Panc1 (cell line): Measurements from ENCODE around the gene LRRC71. TPM values are rescaled to one million over a fixed set of nuclear protein-coding genes. Genes with fewer than 3 reads are reported as not detected.
A peak's percentile ranks its signal among the peaks of the same experiment; 100 is the strongest.

Experiments used
- ATAC-seq: fragments of 200-7000 bp; cut with Tn5 transposase; 2 replicates; pipeline ENCODE4 v1.9.1; 2020; ENCODE audit warnings: mild to moderate bottlenecking, moderate library complexity
- BruUV-seq: library from RNA; stranded (reverse); fragments of 400-500 nt; replicated peaks from 2 replicates; lab custom pipeline; 2021; lab: Mats Ljungman, UMichigan
- CTCF ChIA-PET: fragments of 300-600 bp; sonication (Branson Sonifier 250); formaldehyde crosslinking; loops from one replicate; lab custom pipeline; 2022; ENCODE audit warnings: antibody characterized with exemption; lab: Charles Lee
- POLR2A ChIA-PET: fragments of 300-600 bp; sonication (Branson Sonifier 250); formaldehyde crosslinking; loops from one replicate; lab custom pipeline; 2022; ENCODE audit warnings: antibody characterized with exemption; lab: Charles Lee
- DNase-seq: peaks from one replicate; pipeline ENCODE4 v3.0.0-alpha.2; 2010; ENCODE audit warnings: low read depth, low spot score
- H3K27ac ChIP-seq: 2 replicates; pipeline ENCODE4 v1.5.1; 2011; ENCODE audit warnings: mild to moderate bottlenecking, low read length, inconsistent platforms
- H3K27me3 ChIP-seq: fragments of 200-500 bp; sonication (Bioruptor generic); 2 replicates; pipeline ENCODE4 v1.6.0; 2014; ENCODE audit warnings: low read length, inconsistent platforms; ENCODE audit not compliant: control insufficient read depth, insufficient read depth
- H3K36me3 ChIP-seq: fragments of 200-500 bp; sonication (Bioruptor generic); 2 replicates; pipeline ENCODE4 v1.5.1; 2014; ENCODE audit warnings: inconsistent platforms, mild to moderate bottlenecking, low read length, moderate library complexity; ENCODE audit not compliant: control insufficient read depth, insufficient read depth
- H3K4me1 ChIP-seq: 2 replicates; pipeline ENCODE4 v1.5.1; 2011; ENCODE audit warnings: inconsistent platforms, mild to moderate bottlenecking, low read length, moderate library complexity; ENCODE audit not compliant: control insufficient read depth, insufficient read depth
- H3K4me3 ChIP-seq, 2 experiments: 2 replicates each; pipeline ENCODE4 v1.5.1; 2011 to 2012; ENCODE audit warnings: low read depth in 2 of 2, low read length in 2 of 2, mild to moderate bottlenecking in 2 of 2, inconsistent platforms in 1 of 2, moderate library complexity in 1 of 2
- H3K9me3 ChIP-seq: fragments of 200-500 bp; sonication (Bioruptor generic); 2 replicates; pipeline ENCODE4 v1.5.1; 2014; ENCODE audit warnings: low read depth, mild to moderate bottlenecking, inconsistent platforms, low read length, moderate library complexity; ENCODE audit not compliant: control insufficient read depth, insufficient read depth
- POLR2AphosphoS5 ChIP-seq: IDR thresholded peaks from 2 replicates; pipeline ENCODE4 v1.6.1; 2012; ENCODE audit warnings: mild to moderate bottlenecking, low read depth, low read length, moderate library complexity
- SIN3A ChIP-seq: IDR thresholded peaks from 2 replicates; pipeline ENCODE4 v1.6.1; 2012; ENCODE audit warnings: low read depth, mild to moderate bottlenecking, low read length, moderate library complexity, borderline replicate concordance; ENCODE audit not compliant: insufficient read depth
- TCF7L2 ChIP-seq: IDR thresholded peaks from 2 replicates; pipeline ENCODE4 v1.6.1; 2011; ENCODE audit warnings: mild to moderate bottlenecking, low read depth, low read length, inconsistent platforms
- in situ Hi-C: cut with HindIII; loops from 2 replicates; pipeline ENCODE4 v1.10.0; 2016; ENCODE audit warnings: low sequenced_read_pairs, low pct_unique_long_range_greater_than_20kb
- intact Hi-C: fragments of 100-400 bp; cut with micrococcal nuclease; formaldehyde crosslinking; loops from one replicate; pipeline ENCODE4 v1.10.0; 2022; ENCODE audit not compliant: unreplicated experiment
- total RNA-seq: library from RNA; stranded (reverse); gene quantifications from one replicate; pipeline ENCODE4 v1.2.1, GENCODE V29; 2021; ENCODE audit not compliant: unreplicated experiment
- TF ChIP-seq, protein P1 (sequence below), 2 experiments: IDR thresholded peaks; 2 replicates each; pipeline ENCODE4 v1.6.1; 2011 to 2012; ENCODE audit warnings: low read depth in 2 of 2, control low read depth in 1 of 2, low read length in 1 of 2, mild to moderate bottlenecking in 1 of 2, moderate library complexity in 1 of 2; ENCODE audit not compliant: insufficient read depth in 1 of 2
- TF ChIP-seq, protein P2 (sequence below): fragments of 450-650 bp; IDR thresholded peaks from 2 replicates; pipeline ENCODE4 v1.5.1; 2017; ENCODE audit warnings: mild to moderate bottlenecking

LRRC71 gene
- total RNA-seq, 1 experiment from 2014 or later = 0.77 TPM

DNA sequence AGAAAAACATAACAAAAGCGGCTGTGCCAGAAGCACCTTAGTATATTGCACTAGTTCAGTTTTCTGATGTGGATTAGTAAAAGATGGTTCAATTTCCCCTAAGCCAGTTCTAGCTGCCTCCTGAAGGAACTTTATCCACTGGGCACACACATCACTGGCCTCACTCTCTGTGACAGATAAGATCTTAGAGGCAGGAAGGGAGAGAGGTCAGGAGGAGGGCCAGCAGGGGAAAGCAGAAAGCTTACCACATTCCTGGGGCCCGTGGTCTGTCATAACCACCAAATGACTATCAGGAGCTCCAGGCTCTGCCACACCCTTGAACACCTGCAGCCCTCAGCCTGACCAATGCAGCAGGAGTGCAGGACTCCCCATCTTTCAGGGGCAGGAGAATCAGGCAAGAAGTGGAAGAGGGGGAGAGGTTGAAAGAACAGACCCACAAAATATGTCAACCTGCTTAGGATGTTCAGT lies 37.8 kb downstream of the LRRC71 start:
- Histone ChIP-seq H3K9me3 (no peaks in the 10 kb centered on the region), H3K36me3 (peaks cover 13% of the 10 kb centered on the region), H3K4me1 (no peaks in the 10 kb centered on the region), H3K4me3 (no peak overlapping the region), H3K27ac (no peak overlapping the region), H3K27me3 (no peaks in the 10 kb centered on the region)
- no peak for ATAC-seq
- DNase-seq = no peak
- no TSS peak for BruUV-seq
- in situ Hi-C loops (no loop called here), intact Hi-C loops (no loop called here)
- TF ChIP-seq, protein P1, sequence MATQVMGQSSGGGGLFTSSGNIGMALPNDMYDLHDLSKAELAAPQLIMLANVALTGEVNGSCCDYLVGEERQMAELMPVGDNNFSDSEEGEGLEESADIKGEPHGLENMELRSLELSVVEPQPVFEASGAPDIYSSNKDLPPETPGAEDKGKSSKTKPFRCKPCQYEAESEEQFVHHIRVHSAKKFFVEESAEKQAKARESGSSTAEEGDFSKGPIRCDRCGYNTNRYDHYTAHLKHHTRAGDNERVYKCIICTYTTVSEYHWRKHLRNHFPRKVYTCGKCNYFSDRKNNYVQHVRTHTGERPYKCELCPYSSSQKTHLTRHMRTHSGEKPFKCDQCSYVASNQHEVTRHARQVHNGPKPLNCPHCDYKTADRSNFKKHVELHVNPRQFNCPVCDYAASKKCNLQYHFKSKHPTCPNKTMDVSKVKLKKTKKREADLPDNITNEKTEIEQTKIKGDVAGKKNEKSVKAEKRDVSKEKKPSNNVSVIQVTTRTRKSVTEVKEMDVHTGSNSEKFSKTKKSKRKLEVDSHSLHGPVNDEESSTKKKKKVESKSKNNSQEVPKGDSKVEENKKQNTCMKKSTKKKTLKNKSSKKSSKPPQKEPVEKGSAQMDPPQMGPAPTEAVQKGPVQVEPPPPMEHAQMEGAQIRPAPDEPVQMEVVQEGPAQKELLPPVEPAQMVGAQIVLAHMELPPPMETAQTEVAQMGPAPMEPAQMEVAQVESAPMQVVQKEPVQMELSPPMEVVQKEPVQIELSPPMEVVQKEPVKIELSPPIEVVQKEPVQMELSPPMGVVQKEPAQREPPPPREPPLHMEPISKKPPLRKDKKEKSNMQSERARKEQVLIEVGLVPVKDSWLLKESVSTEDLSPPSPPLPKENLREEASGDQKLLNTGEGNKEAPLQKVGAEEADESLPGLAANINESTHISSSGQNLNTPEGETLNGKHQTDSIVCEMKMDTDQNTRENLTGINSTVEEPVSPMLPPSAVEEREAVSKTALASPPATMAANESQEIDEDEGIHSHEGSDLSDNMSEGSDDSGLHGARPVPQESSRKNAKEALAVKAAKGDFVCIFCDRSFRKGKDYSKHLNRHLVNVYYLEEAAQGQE (IDR thresholded peaks at IDR 0.05; ENCODE audit: insufficient read depth in 1 of 2, low read depth in 2 of 2, low read length in 1 of 2) = no peak
- TF ChIP-seq TCF7L2 (no peak), SIN3A (no peak), POLR2AphosphoS5 (no peak)
- TF ChIP-seq, protein P2, sequence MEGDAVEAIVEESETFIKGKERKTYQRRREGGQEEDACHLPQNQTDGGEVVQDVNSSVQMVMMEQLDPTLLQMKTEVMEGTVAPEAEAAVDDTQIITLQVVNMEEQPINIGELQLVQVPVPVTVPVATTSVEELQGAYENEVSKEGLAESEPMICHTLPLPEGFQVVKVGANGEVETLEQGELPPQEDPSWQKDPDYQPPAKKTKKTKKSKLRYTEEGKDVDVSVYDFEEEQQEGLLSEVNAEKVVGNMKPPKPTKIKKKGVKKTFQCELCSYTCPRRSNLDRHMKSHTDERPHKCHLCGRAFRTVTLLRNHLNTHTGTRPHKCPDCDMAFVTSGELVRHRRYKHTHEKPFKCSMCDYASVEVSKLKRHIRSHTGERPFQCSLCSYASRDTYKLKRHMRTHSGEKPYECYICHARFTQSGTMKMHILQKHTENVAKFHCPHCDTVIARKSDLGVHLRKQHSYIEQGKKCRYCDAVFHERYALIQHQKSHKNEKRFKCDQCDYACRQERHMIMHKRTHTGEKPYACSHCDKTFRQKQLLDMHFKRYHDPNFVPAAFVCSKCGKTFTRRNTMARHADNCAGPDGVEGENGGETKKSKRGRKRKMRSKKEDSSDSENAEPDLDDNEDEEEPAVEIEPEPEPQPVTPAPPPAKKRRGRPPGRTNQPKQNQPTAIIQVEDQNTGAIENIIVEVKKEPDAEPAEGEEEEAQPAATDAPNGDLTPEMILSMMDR = no peak
- ChIA-PET CTCF (no interaction called here), POLR2A (no interaction called here)

GRCh38 chr1:156959414-156959813 lies 39.0 kb downstream of the LRRC71 start:
- no peaks in the 10 kb centered on the region for H3K9me3 ChIP-seq
- DNase-seq (no peak), ATAC-seq (peak; percentile 36; the same call in 1 of the 2 replicates)
- no peak overlapping the region for H3K27ac ChIP-seq
- no TSS peak for BruUV-seq
- H3K27me3 ChIP-seq = no peaks in the 10 kb centered on the region
- no peak overlapping the region for H3K4me3 ChIP-seq
- TF ChIP-seq, protein P1 (IDR thresholded peaks at IDR 0.05; ENCODE audit: insufficient read depth in 1 of 2, low read depth in 2 of 2, low read length in 1 of 2) = no peak
- no peak for TF ChIP-seq POLR2AphosphoS5
- no peak for TF ChIP-seq TCF7L2
- in situ Hi-C loops = no loop called here
- H3K36me3 ChIP-seq = peaks cover 14% of the 10 kb centered on the region
- POLR2A ChIA-PET = no interaction called here
- CTCF ChIA-PET = no interaction called here
- no peaks in the 10 kb centered on the region for H3K4me1 ChIP-seq
- intact Hi-C loops = no loop called here
